HCT116 (cell line): ENCODE data around the gene SELP. TPM values are rescaled to one million over a fixed set of nuclear protein-coding genes. Genes with fewer than 3 reads are reported as not detected.
A peak's percentile ranks its signal among the peaks of the same experiment; 100 is the strongest.

Experiments
- ATAC-seq: fragments of 200-7000 bp; cut with Tn5 transposase; 2 replicates; pipeline ENCODE4 v1.9.1; 2020; ENCODE audit warnings: mild to moderate bottlenecking, moderate library complexity
- BruUV-seq: library from RNA; stranded (reverse); fragments of 400-500 nt; replicated peaks from 2 replicates; lab custom pipeline; 2021; lab: Mats Ljungman, UMichigan
- CTCF ChIA-PET: fragments of 300-600 bp; sonication (Branson Sonifier 250); formaldehyde crosslinking; loops from one replicate; lab custom pipeline; 2021; ENCODE audit warnings: antibody characterized with exemption; lab: Charles Lee
- POLR2A ChIA-PET: fragments of 300-600, 350-600 bp; sonication (Branson Sonifier 250); formaldehyde crosslinking; loops from one replicate; lab custom pipeline; 2021; ENCODE audit warnings: antibody characterized with exemption; lab: Charles Lee
- RAD21 ChIA-PET, 2 experiments: fragments of 300-600 bp; sonication (Branson Sonifier 250); formaldehyde crosslinking; loops; one replicate each; lab custom pipeline; 2023; ENCODE audit warnings: low total read pairs in 2 of 2; ENCODE audit not compliant: uncharacterized antibody in 2 of 2, unreplicated experiment in 2 of 2, low non-redundant PET in 1 of 2; lab: Charles Lee
- DNase-seq: peaks from one replicate; pipeline ENCODE4 v3.0.0-alpha.2; 2010; ENCODE audit warnings: low read depth, low spot score
- H2AFZ ChIP-seq: fragments of 200-600 bp; shearing (Covaris generic), sonication (generic); 2 replicates; pipeline ENCODE4 v1.6.1; 2017; ENCODE audit warnings: low read depth, mixed run types, mixed read lengths, antibody characterized with exemption, low read length; ENCODE audit not compliant: poor library complexity, severe bottlenecking
- H3K27ac ChIP-seq: 2 replicates; pipeline ENCODE4 v1.5.1; 2012; ENCODE audit warnings: low read depth, low read length
- H3K27me3 ChIP-seq: fragments of 200-600 bp; sonication (generic); 2 replicates; pipeline ENCODE4 v1.6.1; 2016; ENCODE audit warnings: mixed run types, low read length, mixed read lengths; ENCODE audit not compliant: insufficient read depth
- H3K36me3 ChIP-seq, 2 experiments: fragments of 200-500 bp in 1 of 2; fragments of 200-600 bp in 1 of 2; sonication (Bioruptor generic) in 1 of 2; sonication (generic) in 1 of 2; 2 replicates each; pipeline versions ENCODE4 v1.5.1 to v1.6.1; 2014 to 2016; ENCODE audit warnings: low read length in 2 of 2, inconsistent platforms in 1 of 2, mixed read lengths in 1 of 2, mixed run types in 1 of 2; ENCODE audit not compliant: insufficient read depth in 2 of 2, control insufficient read depth in 1 of 2
- H3K4me1 ChIP-seq, 2 experiments: fragments of 200-600 bp in 1 of 2; sonication (generic) in 1 of 2; 2 replicates each; pipeline versions ENCODE4 v1.5.1 to v1.6.1; 2012 to 2017; ENCODE audit warnings: low read length in 2 of 2, inconsistent platforms in 1 of 2, mild to moderate bottlenecking in 1 of 2, mixed read lengths in 1 of 2, mixed run types in 1 of 2, moderate library complexity in 1 of 2; ENCODE audit not compliant: insufficient read depth in 2 of 2, control insufficient read depth in 1 of 2
- H3K4me2 ChIP-seq: fragments of 200-600 bp; sonication (generic); 2 replicates; pipeline ENCODE4 v1.6.1; 2017; ENCODE audit warnings: mixed run types, low read length, mixed read lengths
- H3K4me3 ChIP-seq, 2 experiments: fragments of 200-600 bp in 1 of 2; sonication (generic) in 1 of 2; replicated peaks in 1 of 2; 2 replicates each; pipeline ENCODE4 v1.5.1; 2011 to 2016; ENCODE audit warnings: low read length in 2 of 2, control low read depth in 1 of 2, low read depth in 1 of 2, mild to moderate bottlenecking in 1 of 2, mixed read lengths in 1 of 2, mixed run types in 1 of 2
- H3K79me2 ChIP-seq: fragments of 200-600 bp; sonication (generic); 2 replicates; pipeline ENCODE4 v1.6.1; 2017; ENCODE audit warnings: mild to moderate bottlenecking, mixed run types, low read length, moderate library complexity, mixed read lengths; ENCODE audit not compliant: insufficient read depth
- H3K9ac ChIP-seq: fragments of 200-600 bp; sonication (generic); 2 replicates; pipeline ENCODE4 v1.6.1; 2016; ENCODE audit warnings: low read length, mixed read lengths
- H3K9me2 ChIP-seq: fragments of 200-600 bp; sonication (generic), shearing (Covaris generic); 2 replicates; pipeline ENCODE4 v1.6.1; 2017; ENCODE audit warnings: mixed run types, mild to moderate bottlenecking, moderate library complexity; ENCODE audit not compliant: insufficient read depth
- H3K9me3 ChIP-seq, 2 experiments: fragments of 200-500 bp in 1 of 2; fragments of 200-600 bp in 1 of 2; sonication (Bioruptor generic) in 1 of 2; sonication (generic) in 1 of 2; 2 replicates each; pipeline ENCODE4 v1.6.1; 2014 to 2017; ENCODE audit warnings: low read length in 2 of 2, mixed read lengths in 2 of 2, inconsistent platforms in 1 of 2, low read depth in 1 of 2, mild to moderate bottlenecking in 1 of 2, mixed run types in 1 of 2, moderate library complexity in 1 of 2; ENCODE audit not compliant: control insufficient read depth in 1 of 2, insufficient read depth in 1 of 2
- H4K20me1 ChIP-seq: fragments of 200-600 bp; sonication (generic), shearing (Covaris generic); 2 replicates; pipeline ENCODE4 v1.6.1; 2017; ENCODE audit warnings: mixed run types, mild to moderate bottlenecking, moderate library complexity; ENCODE audit not compliant: insufficient read depth
- ATF3 ChIP-seq: IDR thresholded peaks from 2 replicates; pipeline ENCODE4 v1.6.1; 2012
- CBX3 ChIP-seq: IDR thresholded peaks from 2 replicates; pipeline ENCODE4 v1.6.1; 2012; ENCODE audit warnings: low read depth
- CTCF ChIP-seq, 3 experiments: fragments of 200-600 bp in 1 of 3; sonication (generic) in 1 of 3; IDR thresholded peaks in 2 of 3; conservative IDR thresholded peaks in 1 of 3; 2 replicates each; pipeline ENCODE4 v1.5.1; 2012 to 2017; ENCODE audit warnings: low read depth in 2 of 3, low read length in 2 of 3, antibody characterized with exemption in 1 of 3, borderline replicate concordance in 1 of 3, control low read depth in 1 of 3, mild to moderate bottlenecking in 1 of 3, mixed read lengths in 1 of 3, mixed run types in 1 of 3, moderate library complexity in 1 of 3; ENCODE audit not compliant: insufficient read depth in 1 of 3
- EGR1 ChIP-seq: IDR thresholded peaks from 2 replicates; pipeline ENCODE4 v1.6.1; 2012; ENCODE audit warnings: low read depth
- MAX ChIP-seq: IDR thresholded peaks from 2 replicates; pipeline ENCODE4 v1.6.1; 2012
- POLR2A ChIP-seq: IDR thresholded peaks from 2 replicates; pipeline ENCODE4 v1.7.0; 2011; ENCODE audit warnings: borderline replicate concordance; ENCODE audit not compliant: insufficient read depth, insufficient read length; ENCODE audit errors: extremely low read depth
- POLR2AphosphoS5 ChIP-seq: IDR thresholded peaks from 2 replicates; pipeline ENCODE4 v1.6.1; 2011; ENCODE audit warnings: mild to moderate bottlenecking, low read depth, low read length, moderate library complexity
- SIN3A ChIP-seq: IDR thresholded peaks from 2 replicates; pipeline ENCODE4 v1.6.1; 2012; ENCODE audit warnings: low read depth
- SP1 ChIP-seq: IDR thresholded peaks from 2 replicates; pipeline ENCODE4 v1.6.1; 2012; ENCODE audit warnings: low read depth
- YY1 ChIP-seq: IDR thresholded peaks from 2 replicates; pipeline ENCODE4 v1.6.1; 2011; ENCODE audit warnings: low read length, low read depth, moderate library complexity, mild to moderate bottlenecking; ENCODE audit not compliant: insufficient replicate concordance; ENCODE audit errors: extremely low read depth
- intact Hi-C: fragments of 100-400 bp; cut with micrococcal nuclease; formaldehyde crosslinking; loops from 2 replicates; pipeline ENCODE4 v1.10.0; 2022
- total RNA-seq: library from RNA; stranded (reverse); gene quantifications from one replicate; pipeline ENCODE4 v1.2.1, GENCODE V29; 2021; ENCODE audit not compliant: unreplicated experiment

The SELP gene
- total RNA-seq, 1 experiment from 2014 or later: not detected

GRCh38 chr1:169594391-169594790 is 35.5 kb downstream of the SELP start (continued):
- TF ChIP-seq MAX (no peak), ATF3 (no peak), SIN3A (no peak), POLR2A (no peak), CTCF (IDR thresholded peaks at IDR 0.05 in 2 of 3, conservative IDR thresholded peaks at IDR 0.05 in 1 of 3; ENCODE audit: borderline replicate concordance in 1 of 3, insufficient read depth in 1 of 3, low read depth in 2 of 3, low read length in 2 of 3) (no peak), EGR1 (no peak), POLR2AphosphoS5 (no peak), CBX3 (no peak), SP1 (no peak), YY1 (no peak)

- ChIA-PET RAD21 (no interaction called here), CTCF (no interaction called here), POLR2A (no interaction called here)
- peak; percentile 43; the same call in 1 of the 2 replicates for TF ChIP-seq EGR1
- no peak for TF ChIP-seq POLR2AphosphoS5
- Histone ChIP-seq H3K4me3 (no peak overlapping the region), H3K9ac (no peak overlapping the region), H3K4me1 (peaks cover 2 to 10% of the 10 kb centered on the region in 2 experiments; a peak in 3 of 4 replicates), H3K27ac (no peak overlapping the region), H3K9me2 (no peaks in the 10 kb centered on the region), H2AFZ (no peak overlapping the region), H3K79me2 (no peaks in the 10 kb centered on the region), H3K4me2 (no peak overlapping the region), H4K20me1 (no peaks in the 10 kb centered on the region), H3K27me3 (peaks cover 10% of the 10 kb centered on the region), H3K9me3 (no peaks in the 10 kb centered on the region), H3K36me3 (no peaks in the 10 kb centered on the region)
- intact Hi-C loops: no loop called here
- ATAC-seq (no peak), DNase-seq (no peak)
- BruUV-seq: no TSS peak
These were observed 39.0 kb downstream of the SELP start for GRCh38 chr1:169590932-169591331.
